ENCODE measurements around the gene SYTL1. TPM values are rescaled to one million over a fixed set of nuclear protein-coding genes. Genes with fewer than 3 reads are reported as not detected.

Gene SYTL1
- total RNA-seq, 1 donor from 2014 or later, result not detected

- peak; percentile 20 for DNase-seq
Measured at GRCh38 chr1:27348861-27349783, 7.3 kb downstream of the SYTL1 start.

GRCh38 chr1:27349784-27350662, 8.2 kb downstream of the SYTL1 start:
- DNase-seq, result peak; percentile 76

- peak; percentile 34 for DNase-seq
Measured at GRCh38 chr1:27350663-27351540, 9.1 kb downstream of the SYTL1 start.

- no peak for DNase-seq
Measured at GRCh38 chr1:27351541-27352107, 9.8 kb downstream of the SYTL1 start.

- DNase-seq, result no peak
Measured at GRCh38 chr1:27353166-27353565, 11.3 kb downstream of the SYTL1 start.

- no peak for DNase-seq
Measured at GRCh38 chr1:27353629-27354028, 11.8 kb downstream of the SYTL1 start.

GRCh38 chr1:27355683-27356082, 13.9 kb downstream of the SYTL1 start:
- DNase-seq, result no peak

GRCh38 chr1:27356277-27356618, 14.4 kb downstream of the SYTL1 start:
- DNase-seq, result no peak

GRCh38 chr1:27356619-27357280, 14.9 kb downstream of the SYTL1 start:
- DNase-seq, result no peak

GRCh38 chr1:27357281-27358037, 15.6 kb downstream of the SYTL1 start:
- DNase-seq, result peak; percentile 78

GRCh38 chr1:27358038-27358927, 16.5 kb downstream of the SYTL1 start:
- no peak for DNase-seq

- DNase-seq, result no peak
Measured at GRCh38 chr1:27358928-27359313, 17.1 kb downstream of the SYTL1 start.

- no peak for DNase-seq
Measured at GRCh38 chr1:27359822-27360158, 18.0 kb downstream of the SYTL1 start.

GRCh38 chr1:27360159-27361043, 18.6 kb downstream of the SYTL1 start:
- DNase-seq, result no peak

GRCh38 chr1:27361044-27361402, 19.2 kb downstream of the SYTL1 start:
- no peak for DNase-seq

- no peak for DNase-seq
Measured at GRCh38 chr1:27361553-27361952, 19.7 kb downstream of the SYTL1 start.

GRCh38 chr1:27363766-27364695, 22.2 kb downstream of the SYTL1 start:
- no peak for DNase-seq

Data from dermis blood vessel endothelial cell (primary cell).